HG03097 (cell line): ENCODE measurements around the gene HCFC1.
"Not testable (repeated sequence)": the region's sequence is repeated elsewhere in the genome, so short reads cannot be mapped to it uniquely, and the experiment has no call there.

Experiments
- ATAC-seq: cut with Tn5 transposase; IDR thresholded peaks from one replicate; pipeline ENCODE4 v1.9.1; 2021; ENCODE audit not compliant: unreplicated experiment, low FRiP score

The HCFC1 gene

DNA sequence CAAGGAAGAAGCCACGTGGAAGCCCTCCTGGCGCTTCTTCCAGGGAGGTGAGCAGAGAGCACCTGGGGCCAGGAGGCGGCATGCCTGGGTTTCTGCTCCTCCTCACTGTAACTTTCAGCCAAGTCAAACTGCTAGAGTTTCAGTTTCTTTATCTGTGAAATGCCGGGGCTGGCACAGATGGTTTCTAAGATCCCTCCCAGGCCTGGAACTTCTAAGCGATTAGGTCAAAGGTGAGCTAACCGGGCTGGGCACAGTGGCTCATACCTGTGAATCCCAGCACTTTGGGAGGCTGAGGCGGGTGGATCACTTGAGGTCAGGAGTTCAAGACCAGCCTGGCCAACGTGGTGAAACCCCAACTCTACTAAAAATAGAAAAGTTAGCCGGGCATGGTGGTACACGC is 8.8 kb upstream of the HCFC1 start:
- ATAC-seq, result not testable (repeated sequence)

DNA sequence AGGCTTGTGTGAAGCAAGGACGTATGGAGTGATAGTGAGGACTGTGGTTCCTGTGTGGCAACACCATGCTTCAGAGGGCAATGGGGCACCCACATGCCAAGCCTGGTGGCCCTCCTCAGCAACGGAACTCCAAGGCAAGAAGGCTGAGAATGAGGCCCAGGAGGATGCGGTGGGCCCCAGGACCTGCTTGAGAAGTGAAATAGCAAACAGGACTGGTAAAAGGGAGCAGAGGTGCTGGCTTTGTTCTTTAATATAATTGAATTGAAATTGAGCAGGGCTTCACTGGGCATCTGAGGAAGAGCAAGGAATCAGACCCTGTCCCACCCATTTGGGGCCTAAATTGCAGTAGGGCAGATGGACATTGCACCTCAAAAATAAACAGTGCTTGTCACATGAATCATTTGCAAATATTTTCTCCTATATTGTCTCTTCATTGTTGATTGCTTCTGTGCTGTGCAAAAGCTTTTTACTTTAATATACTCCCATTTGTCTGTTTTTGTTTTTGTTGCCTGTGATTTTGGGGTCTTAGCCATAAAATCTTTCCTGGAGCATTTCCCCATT is 3.2 kb upstream of the HCFC1 start:
- no peak for ATAC-seq

- ATAC-seq, result no peak
These were observed 2.5 kb upstream of the HCFC1 start for GRCh38 chrX:153974003-153974725.

GRCh38 chrX:153973127-153974002 is 1.7 kb upstream of the HCFC1 start:
- no peak for ATAC-seq

- ATAC-seq, result peak; percentile 54
These were observed 929 bp upstream of the HCFC1 start, which contains the start of gene TMEM187 for GRCh38 chrX:153972368-153973126. TMEM187 (plus strand) TSS chrX:153972754; CDS start chrX:153982063, 9,309 bp downstream.

DNA sequence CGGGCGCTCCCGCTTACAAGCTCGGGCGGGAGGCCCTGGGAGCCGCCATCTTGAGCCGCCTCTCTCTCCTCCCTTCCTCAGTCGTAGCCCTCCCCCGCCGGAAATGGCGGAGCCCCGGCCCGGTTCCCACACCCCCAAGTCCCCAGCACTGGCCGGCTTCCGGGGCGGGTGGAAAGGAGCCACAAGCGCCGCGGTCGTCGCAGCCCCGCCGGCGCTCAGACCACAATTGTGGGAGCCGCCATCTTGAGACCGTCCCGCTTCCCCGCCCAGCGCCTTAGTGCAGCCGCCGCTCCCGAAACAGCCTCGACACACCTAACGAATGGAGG is 531 bp downstream of the HCFC1 start:
- ATAC-seq, result peak; percentile 36

DNA sequence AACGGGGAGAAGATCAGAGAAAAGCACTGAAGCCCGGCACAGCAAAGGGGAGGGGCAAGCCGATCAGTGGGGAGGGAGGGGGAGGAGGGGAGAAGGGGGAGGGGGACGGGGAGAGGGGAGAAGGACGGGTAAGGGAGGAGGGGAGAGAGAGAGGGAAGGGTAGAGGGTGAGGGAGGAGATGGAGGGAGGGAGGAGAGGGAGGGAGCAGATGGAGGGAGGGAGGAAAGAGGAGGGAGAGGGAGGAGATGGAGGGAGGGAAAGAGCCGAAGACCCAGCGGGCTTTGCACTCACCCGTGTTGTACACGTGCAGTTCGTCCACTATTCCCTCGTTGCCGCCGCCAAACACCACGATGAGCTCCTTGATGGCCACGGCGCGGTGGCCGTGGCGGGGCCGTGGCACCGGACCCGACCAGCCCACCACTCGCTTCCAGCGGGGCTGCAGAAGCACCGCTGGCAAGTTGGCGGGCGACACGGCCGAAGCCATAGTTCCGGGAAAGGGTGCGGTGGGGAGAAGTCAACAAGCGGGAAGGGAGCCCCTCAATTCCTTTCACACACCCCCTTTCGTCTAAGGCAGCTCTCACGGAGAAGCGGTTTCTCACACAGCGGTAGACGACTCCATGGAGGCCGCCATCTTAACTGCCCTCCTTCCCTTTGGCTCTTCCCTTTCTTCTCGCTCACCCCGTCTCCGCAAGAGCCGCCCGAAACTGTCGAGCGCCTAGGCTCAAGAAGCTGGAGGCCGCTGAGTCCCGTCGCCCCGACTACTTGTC is 1.1 kb downstream of the HCFC1 start:
- peak; percentile 7 for ATAC-seq

GRCh38 chrX:153969904-153970356 is 1.7 kb downstream of the HCFC1 start:
- no peak for ATAC-seq

DNA sequence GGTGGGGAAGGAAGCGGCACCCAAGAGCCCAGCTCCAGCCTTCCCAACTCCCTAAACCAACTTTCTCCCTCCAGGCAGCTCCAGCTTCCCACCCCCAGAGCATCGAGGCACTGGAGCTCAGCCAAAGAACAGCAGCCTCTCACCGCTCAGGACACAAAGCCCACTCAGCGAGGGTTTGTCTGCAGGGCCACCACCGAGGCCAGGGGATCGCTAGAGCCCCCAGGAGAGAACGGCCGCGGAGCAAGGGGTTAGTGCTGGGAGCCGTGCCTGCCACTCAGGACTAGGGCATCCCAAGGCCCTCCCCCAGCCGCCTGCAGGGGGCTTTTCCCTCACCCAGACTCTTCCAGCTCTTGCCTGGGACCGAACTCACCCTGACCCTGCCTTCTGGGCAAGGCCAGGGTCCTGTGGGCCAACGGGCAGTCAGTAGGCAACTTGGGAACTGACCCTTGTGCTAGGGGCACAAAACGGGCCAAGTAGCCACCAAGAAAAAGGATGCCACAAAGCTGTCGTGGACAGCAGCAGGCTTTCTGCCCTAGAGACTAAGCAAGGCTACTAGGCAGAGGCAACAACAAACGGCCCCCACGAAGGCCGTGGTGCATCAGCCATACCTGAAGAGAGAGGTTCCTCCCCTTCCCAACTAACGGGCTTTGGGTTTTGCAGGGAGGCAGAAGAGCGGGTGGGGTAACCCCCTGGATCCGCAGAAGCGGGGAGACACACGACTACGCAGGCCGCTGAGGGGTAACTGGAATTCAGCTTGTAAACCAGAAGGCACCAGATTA is 2.3 kb downstream of the HCFC1 start:
- ATAC-seq, result no peak

DNA sequence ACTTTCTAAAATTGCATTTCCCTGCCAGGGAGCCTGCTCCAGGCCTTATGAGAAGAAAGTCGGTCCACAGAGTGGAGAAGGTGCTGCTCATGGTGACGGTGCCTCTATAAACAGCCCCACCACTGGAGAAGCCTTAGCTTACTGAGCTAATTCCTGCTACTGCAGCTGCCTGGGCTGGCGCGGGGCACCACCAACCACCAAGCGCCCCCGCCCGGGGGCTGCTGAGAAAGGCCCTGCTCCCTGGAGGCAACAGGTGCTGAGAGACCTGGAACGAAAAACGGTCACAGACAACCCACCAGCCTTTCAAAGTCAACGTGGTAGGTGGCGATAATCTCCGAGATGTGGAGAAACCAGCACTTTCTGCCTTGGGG is 2.9 kb downstream of the HCFC1 start:
- no peak for ATAC-seq

- no peak for ATAC-seq
These were observed 3.4 kb downstream of the HCFC1 start for GRCh38 chrX:153968255-153968654.

- ATAC-seq, result no peak
These were observed 3.9 kb downstream of the HCFC1 start for GRCh38 chrX:153967536-153968224.

DNA sequence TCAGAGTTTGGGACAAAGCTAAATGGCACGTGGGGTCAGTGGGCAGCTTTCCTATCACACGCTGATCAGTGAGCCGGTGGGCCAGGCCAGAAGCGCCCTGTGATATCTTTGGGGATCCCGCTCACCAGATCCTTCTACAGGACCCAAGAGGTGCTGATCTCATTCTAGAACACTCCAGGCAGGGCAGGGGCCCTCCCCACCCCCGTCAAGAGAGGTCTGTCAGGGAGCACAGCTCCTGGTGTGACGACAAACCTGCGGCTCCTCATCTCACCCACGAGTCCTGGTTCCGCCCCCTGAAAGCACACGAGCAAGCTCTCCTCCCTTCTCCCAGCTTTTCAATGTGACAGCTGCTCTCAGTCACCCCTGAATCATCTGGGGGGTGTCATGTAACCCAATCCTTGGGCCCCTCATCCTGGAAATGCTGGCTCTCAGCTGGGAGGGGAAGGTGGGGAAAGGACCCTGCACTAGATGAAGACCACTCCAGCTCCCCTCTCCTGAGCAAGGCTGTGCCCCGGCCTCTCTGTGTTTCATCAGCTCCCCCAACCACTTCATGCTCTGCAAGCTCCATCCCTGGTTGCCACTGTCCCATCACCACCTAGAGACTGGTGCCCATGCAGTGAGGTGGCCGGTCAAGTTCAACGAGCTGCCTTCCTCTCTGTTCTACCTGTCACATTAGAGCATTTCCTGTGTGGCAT is 4.6 kb downstream of the HCFC1 start:
- no peak for ATAC-seq

- ATAC-seq, result no peak
These were observed 5.3 kb downstream of the HCFC1 start for GRCh38 chrX:153966283-153966688.

- ATAC-seq, result no peak
These were observed 6.2 kb downstream of the HCFC1 start for GRCh38 chrX:153965406-153965805.

- ATAC-seq, result no peak
These were observed 7.5 kb downstream of the HCFC1 start for GRCh38 chrX:153964105-153964504.

DNA sequence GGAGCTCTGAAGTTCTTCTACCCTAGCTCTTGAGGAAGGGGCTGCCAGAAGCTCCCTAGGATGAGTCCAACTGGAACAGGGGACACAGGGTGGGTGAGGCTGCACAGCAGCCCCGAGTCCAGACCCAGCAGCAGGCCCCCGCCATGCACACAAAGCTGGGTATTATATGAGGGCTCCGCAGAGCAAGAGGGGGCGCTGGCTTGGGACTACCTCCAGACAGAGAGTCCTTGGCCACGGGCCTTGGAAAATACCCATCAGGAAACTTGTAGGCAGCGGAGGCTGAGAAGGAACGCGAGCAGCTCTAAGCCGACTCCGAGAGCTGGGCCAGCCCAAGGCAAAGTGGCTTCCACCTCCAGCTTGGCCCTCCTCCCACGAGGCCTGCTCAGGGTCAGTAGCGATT is 8.1 kb downstream of the HCFC1 start:
- ATAC-seq, result no peak

DNA sequence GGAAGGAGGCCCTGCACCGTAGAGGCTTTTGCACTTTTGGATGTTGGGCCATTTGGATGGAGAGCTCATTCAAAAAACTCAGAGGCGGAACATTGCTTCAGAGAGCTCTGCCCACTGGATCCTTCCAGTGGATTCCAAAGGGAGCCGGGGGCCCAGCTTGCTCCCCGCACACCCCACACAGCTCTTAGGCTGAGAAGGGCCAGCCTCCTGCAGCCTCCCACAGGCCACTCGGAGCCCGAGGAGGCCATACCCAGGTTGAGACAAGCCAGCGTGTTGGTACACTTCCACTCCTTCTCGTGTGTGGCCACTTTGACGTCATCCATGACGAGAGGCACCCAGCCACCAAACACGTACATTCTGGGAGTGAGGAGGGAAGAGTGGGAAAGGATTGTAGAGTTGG is 10.3 kb downstream of the HCFC1 start:
- no peak for ATAC-seq
